ENCODE data around the gene PPFIA4. TPM values are rescaled to one million over a fixed set of nuclear protein-coding genes. Genes with fewer than 3 reads are reported as not detected.

The PPFIA4 gene
- total and polyA plus RNA-seq, 9 of the 15 experiments (the other 6 are each of a cell fraction or from before 2014, with no cell fraction given) = 0.07 to 12.0 (median 0.70) TPM

DNA sequence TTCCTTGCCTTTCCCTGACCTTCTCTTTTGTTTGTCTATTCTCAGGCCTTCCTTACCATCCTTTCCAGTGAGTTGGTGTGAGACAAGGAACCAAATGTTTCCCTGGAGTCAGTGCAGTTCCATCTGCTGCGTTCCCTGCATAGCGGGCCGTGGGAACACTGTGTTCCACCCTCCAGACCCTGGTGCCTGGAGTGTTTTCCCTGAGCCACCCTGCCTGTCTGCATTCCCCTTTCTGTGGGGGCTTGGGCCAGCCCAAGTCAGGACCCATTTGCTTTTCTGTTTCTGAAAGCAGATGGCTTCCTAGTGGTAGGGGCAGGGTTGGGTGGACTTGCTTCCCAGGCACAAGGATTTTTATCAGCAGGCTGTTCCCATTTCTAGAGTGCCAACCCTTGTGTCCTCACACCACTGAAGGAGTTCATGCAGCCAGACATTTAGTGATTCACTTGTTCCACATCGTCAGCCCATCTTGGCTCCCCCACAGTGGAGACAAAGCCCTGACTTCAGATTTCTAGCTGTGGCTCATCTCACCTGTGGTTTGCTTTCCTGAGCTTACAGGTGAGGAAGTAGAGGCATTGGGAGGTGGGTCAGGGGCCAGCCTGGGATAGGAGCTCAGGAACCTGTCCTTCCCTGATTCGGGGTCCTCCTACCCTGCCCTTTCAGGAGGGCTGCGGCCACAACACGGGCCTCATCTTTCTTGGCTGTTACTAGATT lies 73.7 kb downstream of the PPFIA4 start:
- Histone ChIP-seq H3K9ac (ENCODE audit: insufficient read depth in 1 of 2, low read depth in 2 of 2, low read length in 2 of 2) (no peak overlapping the region), H3K27me3 (ENCODE audit: control insufficient read depth in 2 of 2, insufficient read depth in 2 of 2, low read length in 2 of 2) (peaks cover 13 to 23% of the 10 kb centered on the region in 2 experiments; a peak in 4 of 5 replicates), H3K36me3 (ENCODE audit: control insufficient read depth, insufficient read depth, low read length) (no peaks in the 10 kb centered on the region), H3K4me2 (ENCODE audit: insufficient read depth, low read length) (no peak overlapping the region), H3K4me3 (no peak overlapping the region), H3K4me1 (replicated peaks in 1 of 2; ENCODE audit: control insufficient read depth in 2 of 2, insufficient read depth in 2 of 2, low read length in 2 of 2) (no peaks in the 10 kb centered on the region), H2AFZ (ENCODE audit: low read depth, low read length) (no peak overlapping the region), H3K79me2 (ENCODE audit: control insufficient read depth, insufficient read depth, low read length) (no peaks in the 10 kb centered on the region), H3K9me1 (ENCODE audit: control insufficient read depth, insufficient read depth, low read length) (no peaks in the 10 kb centered on the region), H3K9me3 (replicated peaks; ENCODE audit: control insufficient read depth, insufficient read depth, low read depth, low read length) (no peaks in the 10 kb centered on the region), H4K20me1 (replicated peaks; ENCODE audit: control insufficient read depth, insufficient read depth, low read length) (no peaks in the 10 kb centered on the region), H3K27ac (ENCODE audit: extremely low read depth, low read depth, low read length) (no peak overlapping the region)
- no peak for FAIRE-seq
- intact Hi-C loops (cut with micrococcal nuclease) (no loop called here), in situ Hi-C loops (cut with MboI) (no loop called here)
- no peak for ATAC-seq
- WGBS (ENCODE audit: insufficient coverage, low coverage, missing lambda C conversion rate) = 2% methylated on average over 7 of the region's 7 CpGs
- no peak for DNase-seq (ENCODE audit: extremely low read depth in 1 of 4, low spot score in 3 of 4)
- ChIA-PET CTCF (ENCODE audit: low intra/inter-chr PET ratio) (no interaction called here), POLR2A (interaction anchor here (1.0 kb wide), 1 partner anchor 20 kb away, joined by 3 read pairs; no protein-coding TSS in a partner anchor)
- no TSS peak for BruUV-seq (replicated peaks)
- TF ChIP-seq IFI16 (CRISPR knock-in tag; IDR thresholded peaks at IDR 0.05) (no peak), IRF2 (CRISPR knock-in tag; IDR thresholded peaks at IDR 0.05) (no peak), ZMIZ1 (IDR thresholded peaks at IDR 0.05; ENCODE audit: low read depth in 2 of 2, low read length in 2 of 2) (no peak), GATAD2B (IDR thresholded peaks at IDR 0.05; ENCODE audit: borderline replicate concordance) (no peak), ZNF584 (CRISPR knock-in tag; IDR thresholded peaks at IDR 0.05; ENCODE audit: low read depth) (no peak), NCOA6 (IDR thresholded peaks at IDR 0.05) (no peak)
- TF ChIP-seq, protein P1, sequence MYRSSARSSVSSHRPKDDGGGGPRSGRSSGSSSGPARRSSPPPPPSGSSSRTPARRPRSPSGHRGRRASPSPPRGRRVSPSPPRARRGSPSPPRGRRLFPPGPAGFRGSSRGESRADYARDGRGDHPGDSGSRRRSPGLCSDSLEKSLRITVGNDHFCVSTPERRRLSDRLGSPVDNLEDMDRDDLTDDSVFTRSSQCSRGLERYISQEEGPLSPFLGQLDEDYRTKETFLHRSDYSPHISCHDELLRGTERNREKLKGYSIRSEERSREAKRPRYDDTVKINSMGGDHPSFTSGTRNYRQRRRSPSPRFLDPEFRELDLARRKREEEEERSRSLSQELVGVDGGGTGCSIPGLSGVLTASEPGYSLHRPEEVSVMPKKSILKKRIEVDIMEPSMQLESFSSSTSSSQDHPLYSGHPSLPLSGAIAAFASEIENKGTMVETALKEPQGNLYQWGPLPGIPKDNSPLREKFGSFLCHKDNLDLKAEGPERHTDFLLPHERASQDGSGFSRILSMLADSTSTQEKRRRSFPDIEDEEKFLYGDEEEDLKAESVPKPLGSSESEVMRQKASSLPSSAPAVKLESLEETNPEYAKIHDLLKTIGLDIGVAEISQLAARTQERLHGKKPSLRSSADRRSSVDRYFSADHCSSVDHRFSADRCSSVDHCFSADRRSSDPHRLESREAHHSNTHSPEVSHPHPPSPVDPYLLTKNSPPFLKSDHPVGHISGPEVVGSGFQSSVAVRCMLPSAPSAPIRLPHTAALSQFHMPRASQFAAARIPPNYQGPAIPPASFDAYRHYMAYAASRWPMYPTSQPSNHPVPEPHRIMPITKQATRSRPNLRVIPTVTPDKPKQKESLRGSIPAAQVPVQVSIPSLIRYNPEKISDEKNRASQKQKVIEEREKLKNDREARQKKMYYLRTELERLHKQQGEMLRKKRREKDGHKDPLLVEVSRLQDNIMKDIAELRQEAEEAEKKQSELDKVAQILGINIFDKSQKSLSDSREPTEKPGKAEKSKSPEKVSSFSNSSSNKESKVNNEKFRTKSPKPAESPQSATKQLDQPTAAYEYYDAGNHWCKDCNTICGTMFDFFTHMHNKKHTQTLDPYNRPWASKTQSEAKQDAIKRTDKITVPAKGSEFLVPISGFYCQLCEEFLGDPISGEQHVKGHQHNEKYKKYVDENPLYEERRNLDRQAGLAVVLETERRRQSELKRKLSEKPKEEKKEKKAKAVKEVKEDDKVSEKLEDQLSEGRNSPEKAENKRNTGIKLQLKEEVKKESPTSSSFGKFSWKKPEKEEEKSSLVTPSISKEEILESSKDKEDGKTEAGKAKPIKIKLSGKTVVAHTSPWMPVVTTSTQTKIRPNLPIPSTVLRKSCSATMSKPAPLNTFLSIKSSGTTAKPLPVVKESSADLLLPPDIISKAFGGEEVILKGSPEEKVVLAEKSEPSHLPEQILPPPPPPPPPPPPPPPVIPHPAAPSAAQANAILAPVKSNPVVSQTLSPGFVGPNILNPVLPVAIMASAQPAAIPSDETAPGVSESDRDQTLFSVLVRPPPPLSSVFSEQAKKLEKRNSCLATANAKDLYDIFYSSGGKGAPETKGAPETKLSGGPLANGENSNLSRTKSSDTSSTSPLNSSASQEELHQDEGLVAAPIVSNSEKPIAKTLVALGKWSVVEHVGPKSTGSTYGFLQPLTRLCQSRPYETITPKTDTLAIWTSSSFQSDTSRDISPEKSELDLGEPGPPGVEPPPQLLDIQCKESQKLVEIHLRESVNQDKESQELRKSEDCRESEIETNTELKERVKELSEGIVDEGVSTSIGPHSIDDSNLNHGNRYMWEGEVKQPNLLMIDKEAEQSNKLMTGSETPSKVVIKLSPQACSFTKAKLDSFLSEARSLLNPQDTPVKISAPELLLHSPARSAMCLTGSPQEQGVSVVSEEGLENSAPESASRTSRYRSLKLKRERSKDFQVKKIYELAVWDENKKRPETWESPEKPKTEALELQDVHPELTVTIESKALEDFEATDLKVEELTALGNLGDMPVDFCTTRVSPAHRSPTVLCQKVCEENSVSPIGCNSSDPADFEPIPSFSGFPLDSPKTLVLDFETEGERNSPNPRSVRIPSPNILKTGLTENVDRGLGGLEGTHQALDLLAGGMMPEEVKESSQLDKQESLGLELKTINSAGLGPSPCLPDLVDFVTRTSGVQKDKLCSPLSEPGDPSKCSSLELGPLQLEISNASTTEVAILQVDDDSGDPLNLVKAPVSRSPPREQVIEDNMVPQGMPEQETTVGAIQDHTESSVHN (IDR thresholded peaks at IDR 0.05; ENCODE audit: borderline replicate concordance in 1 of 2, low read depth in 1 of 2) = no peak
